AG04449 (cell line): ENCODE data around the gene EPAS1.

ENCODE experiments used
- CTCF ChIA-PET: fragments of 350-600 bp; formaldehyde crosslinking; extraction: SDS; loops from one replicate; lab custom pipeline; 2021; ENCODE audit warnings: antibody characterized with exemption; lab: Yijun Ruan, JAX
- POLR2A ChIA-PET: fragments of 400-600, 350-600 bp; formaldehyde crosslinking; extraction: SDS; loops from one replicate; lab custom pipeline; 2020; ENCODE audit warnings: antibody characterized with exemption, inconsistent platforms; lab: Yijun Ruan, JAX
- DNase-seq: peaks from one replicate; pipeline ENCODE4 v3.0.0-alpha.2; 2010; ENCODE audit warnings: low read depth, low spot score
- H3K4me3 ChIP-seq: 2 replicates; pipeline ENCODE4 v1.5.1; 2011; ENCODE audit warnings: low read depth, mild to moderate bottlenecking, control low read depth, low read length
- CTCF ChIP-seq: IDR thresholded peaks from one replicate; pipeline ENCODE4 v1.5.1; 2011; ENCODE audit warnings: mild to moderate bottlenecking, moderate library complexity, low read length, control low read depth, inconsistent platforms; ENCODE audit not compliant: insufficient read depth; ENCODE audit errors: missing control alignments

The EPAS1 gene

GRCh38 chr2:46305767-46306166, 8.6 kb downstream of the EPAS1 start:
- CTCF ChIA-PET = interaction anchor here (0.7 kb wide), 1 partner anchor 295 kb away, joined by 3 read pairs; no protein-coding TSS in a partner anchor
- POLR2A ChIA-PET = no interaction called here
- H3K4me3 ChIP-seq = no peak overlapping the region

GRCh38 chr2:46306330-46306751, 9.1 kb downstream of the EPAS1 start:
- CTCF ChIA-PET = interaction anchor here (0.7 kb wide), 1 partner anchor 296 kb away, joined by 3 read pairs; no protein-coding TSS in a partner anchor
- no peak for TF ChIP-seq CTCF
- H3K4me3 ChIP-seq = no peak overlapping the region
- no peak for DNase-seq
- POLR2A ChIA-PET = interaction anchor here (1.1 kb wide), 1 partner anchor 9 kb away, joined by 7 read pairs; the partner anchor contains the start of gene EPAS1

More at GRCh38 chr2:46305767-46306166, 8.6 kb downstream of the EPAS1 start:
- TF ChIP-seq CTCF = no peak
- DNase-seq = no peak

GRCh38 chr2:46306988-46307655, 9.9 kb downstream of the EPAS1 start:
- DNase-seq = no peak
- TF ChIP-seq CTCF = no peak
- CTCF ChIA-PET = interaction anchor here (1.1 to 2.4 kb wide), 3 partner anchors 48 to 59 kb away, joined by 3 to 12 read pairs (median 4); no protein-coding TSS in a partner anchor
- no peak overlapping the region for H3K4me3 ChIP-seq
- POLR2A ChIA-PET = interaction anchor here (1.1 kb wide), 1 partner anchor 10 kb away, joined by 7 read pairs; the partner anchor contains the start of gene EPAS1

- CTCF ChIA-PET = interaction anchor here (1.1 to 3.2 kb wide), 5 partner anchors 47 to 297 kb away, joined by 3 to 12 read pairs (median 6); no protein-coding TSS in a partner anchor
- H3K4me3 ChIP-seq = no peak overlapping the region
- POLR2A ChIA-PET = interaction anchor here (0.8 kb wide), 1 partner anchor 11 kb away, joined by 4 read pairs; the partner anchor contains the start of gene EPAS1
- no peak for DNase-seq
- TF ChIP-seq CTCF = no peak
These were observed 10.9 kb downstream of the EPAS1 start for GRCh38 chr2:46308081-46308480.

GRCh38 chr2:46308629-46309028, 11.4 kb downstream of the EPAS1 start:
- TF ChIP-seq CTCF = no peak
- POLR2A ChIA-PET = interaction anchor here (0.8 kb wide), 2 partner anchors 11 to 21 kb away, joined by 3 to 4 read pairs; partner anchors contain the start of gene EPAS1
- CTCF ChIA-PET = interaction anchor here (1.1 to 3.2 kb wide), 4 partner anchors 47 to 298 kb away, joined by 4 to 12 read pairs (median 8); no protein-coding TSS in a partner anchor
- DNase-seq = no peak
- no peak overlapping the region for H3K4me3 ChIP-seq
